Karpas-422 (cell line): Measurements from ENCODE around the gene GLB1L. TPM values are rescaled to one million over a fixed set of nuclear protein-coding genes. Genes with fewer than 3 reads are reported as not detected.

ENCODE experiments used
- DNase-seq: peaks from one replicate; pipeline ENCODE4 v3.0.0-alpha.2; 2015
- H2AFZ ChIP-seq: fragments of 200-600 bp; sonication (generic); 2 replicates; pipeline ENCODE4 v1.6.1; 2014; ENCODE audit warnings: antibody characterized with exemption, low read length, mixed read lengths
- H3K27ac ChIP-seq: fragments of 200-600 bp; sonication (generic); 2 replicates; pipeline ENCODE4 v1.5.1; 2014; ENCODE audit warnings: mild to moderate bottlenecking, low read length, moderate library complexity
- H3K27me3 ChIP-seq: fragments of 200-600 bp; sonication (generic); 2 replicates; pipeline ENCODE4 v1.6.1; 2014; ENCODE audit warnings: low read length, mixed read lengths
- H3K36me3 ChIP-seq: fragments of 200-600 bp; sonication (generic); 2 replicates; pipeline ENCODE4 v1.6.1; 2014; ENCODE audit warnings: low read length, mixed read lengths; ENCODE audit not compliant: insufficient read depth
- H3K4me1 ChIP-seq: fragments of 200-600 bp; sonication (generic); 2 replicates; pipeline ENCODE4 v1.6.1; 2014; ENCODE audit warnings: mild to moderate bottlenecking, low read length, mixed read lengths
- H3K4me2 ChIP-seq: fragments of 200-600 bp; sonication (generic); 2 replicates; pipeline ENCODE4 v1.6.1; 2014; ENCODE audit warnings: low read length, low read depth, mild to moderate bottlenecking; ENCODE audit not compliant: poor library complexity, severe bottlenecking
- H3K4me3 ChIP-seq: fragments of 200-600 bp; sonication (generic); 2 replicates; pipeline ENCODE4 v1.5.1; 2014; ENCODE audit warnings: mild to moderate bottlenecking, antibody characterized with exemption, low read length, mixed read lengths
- H3K79me2 ChIP-seq: fragments of 200-600 bp; sonication (generic); 2 replicates; pipeline ENCODE4 v1.6.1; 2014; ENCODE audit warnings: mild to moderate bottlenecking, low read length, mixed read lengths
- H3K9ac ChIP-seq: fragments of 200-600 bp; sonication (generic); 2 replicates; pipeline ENCODE4 v1.6.0; 2014; ENCODE audit warnings: low read length
- H3K9me2 ChIP-seq: fragments of 200-600 bp; sonication (generic), shearing (Covaris generic); replicated peaks from 2 replicates; pipeline ENCODE4 v1.6.0; 2014; ENCODE audit warnings: mild to moderate bottlenecking, low read length, moderate library complexity; ENCODE audit not compliant: insufficient read depth
- H3K9me3 ChIP-seq: fragments of 300-700, 200-600 bp; sonication (generic); 2 replicates; pipeline ENCODE4 v1.6.1; 2014; ENCODE audit warnings: low read length, mixed read lengths
- H4K20me1 ChIP-seq: fragments of 200-600 bp; sonication (generic); 2 replicates; pipeline ENCODE4 v1.6.1; 2014; ENCODE audit warnings: mild to moderate bottlenecking, antibody characterized with exemption, low read length, low read depth; ENCODE audit not compliant: insufficient read depth
- small RNA-seq: library from RNA; depleted of rRNA; stranded (forward); fragments of <200 nt; gene quantifications from one replicate; pipeline ENCODE3, GENCODE V24; 2014
- total RNA-seq: library from RNA; depleted of rRNA; stranded (reverse); fragments of >200 nt; shearing (Covaris generic); gene quantifications from 2 replicates; pipeline ENCODE4 v1.2.3, GENCODE V29; 2014; ENCODE audit warnings: low replicate concordance; rRNA removed

The GLB1L gene
- total RNA-seq, 1 experiment from 2014 or later, result 4.3 TPM

- H3K4me3 ChIP-seq, result no peak overlapping the region
- no peaks in the 10 kb centered on the region for H3K79me2 ChIP-seq
- H3K4me2 ChIP-seq, result no peak overlapping the region
- H3K9me3 ChIP-seq, result no peaks in the 10 kb centered on the region
- H4K20me1 ChIP-seq, result no peaks in the 10 kb centered on the region
- H3K9me2 ChIP-seq, result no peaks in the 10 kb centered on the region
- no peaks in the 10 kb centered on the region for H3K4me1 ChIP-seq
- DNase-seq, result peak; percentile 27
- no peaks in the 10 kb centered on the region for H3K36me3 ChIP-seq
- H3K9ac ChIP-seq, result no peak overlapping the region
- no peak overlapping the region for H3K27ac ChIP-seq
- no peak overlapping the region for H2AFZ ChIP-seq
- no peaks in the 10 kb centered on the region for H3K27me3 ChIP-seq
Measured at GRCh38 chr2:219198974-219199373, 46.3 kb downstream of the GLB1L start.

GRCh38 chr2:219197388-219197787, 47.9 kb downstream of the GLB1L start:
- no peaks in the 10 kb centered on the region for H3K9me2 ChIP-seq
- no peaks in the 10 kb centered on the region for H3K4me1 ChIP-seq
- H3K79me2 ChIP-seq, result no peaks in the 10 kb centered on the region
- no peaks in the 10 kb centered on the region for H3K9me3 ChIP-seq
- H4K20me1 ChIP-seq, result no peaks in the 10 kb centered on the region
- peak; percentile 25 for DNase-seq
- H3K27ac ChIP-seq, result no peak overlapping the region
- H3K27me3 ChIP-seq, result no peaks in the 10 kb centered on the region
- H3K4me2 ChIP-seq, result no peak overlapping the region
- H3K36me3 ChIP-seq, result no peaks in the 10 kb centered on the region
- no peak overlapping the region for H3K9ac ChIP-seq
- no peak overlapping the region for H2AFZ ChIP-seq
- no peak overlapping the region for H3K4me3 ChIP-seq

- H3K36me3 ChIP-seq, result peaks cover 13% of the 10 kb centered on the region
- 0 out of 2 replicates have a peak overlapping the region, but pooled peaks have one; percentile 41 for H2AFZ ChIP-seq
- H3K79me2 ChIP-seq, result no peaks in the 10 kb centered on the region
- peaks cover 3% of the 10 kb centered on the region for H3K4me1 ChIP-seq
- peak; percentile 43 for DNase-seq
- H3K4me3 ChIP-seq, result no peak overlapping the region
- no peaks in the 10 kb centered on the region for H3K9me3 ChIP-seq
- H3K4me2 ChIP-seq, result no peak overlapping the region
- no peak overlapping the region for H3K9ac ChIP-seq
- H4K20me1 ChIP-seq, result no peaks in the 10 kb centered on the region; the same call in 1 of the 2 replicates
- H3K27ac ChIP-seq, result no peak overlapping the region
- H3K27me3 ChIP-seq, result no peaks in the 10 kb centered on the region
- no peaks in the 10 kb centered on the region for H3K9me2 ChIP-seq
Measured at GRCh38 chr2:219186754-219187456, 58.3 kb downstream of the GLB1L start.

Small RNAs within 50 kb of the gene (small RNA-seq; reads per million reads assigned to genes)
- gene MIR153-1, result not detected

Other genes starting within 250 kb of the GLB1L start
- 0.11 TPM in 1 of 2 replicates, not detected in the other for gene CFAP65, start 203.9 kb downstream of the GLB1L start, total RNA-seq
- gene IHH, start 184.5 kb downstream of the GLB1L start, total RNA-seq, result not detected in 2 replicates
- gene NHEJ1, start 84.6 kb downstream of the GLB1L start, total RNA-seq, result 10.4 and 21.5 TPM in 2 replicates
- 2.7 and 3.5 TPM in 2 replicates for gene SLC23A3, start 75.4 kb downstream of the GLB1L start, total RNA-seq
- gene CNPPD1, start 68.5 kb downstream of the GLB1L start, total RNA-seq, result 38.7 and 64.8 TPM in 2 replicates
- gene RETREG2, start 67.2 kb downstream of the GLB1L start, total RNA-seq, result 61.1 and 93.8 TPM in 2 replicates
- 28.0 and 37.6 TPM in 2 replicates for gene ZFAND2B, start 38.7 kb downstream of the GLB1L start, total RNA-seq
- gene ABCB6, start 26.5 kb downstream of the GLB1L start, total RNA-seq, result 14.3 and 28.4 TPM in 2 replicates
- 16.6 and 25.9 TPM in 2 replicates for gene ATG9A, start 15.8 kb downstream of the GLB1L start, total RNA-seq
- 159 and 230 TPM in 2 replicates for gene ANKZF1, start 15.6 kb downstream of the GLB1L start, total RNA-seq
- gene STK16, start within 50 bp of the GLB1L start, total RNA-seq, result 22.8 and 30.7 TPM in 2 replicates
- gene TUBA4B, start 7.8 kb upstream of the GLB1L start, total RNA-seq, result not detected in 2 replicates
- 32.6 and 61.8 TPM in 2 replicates for gene TUBA4A, start 8.5 kb upstream of the GLB1L start, total RNA-seq
- 30.9 and 55.8 TPM in 2 replicates for gene DNAJB2, start 33.9 kb upstream of the GLB1L start, total RNA-seq
- not detected in 2 replicates for gene PTPRN, start 64.0 kb upstream of the GLB1L start, total RNA-seq
- gene RESP18, start 87.3 kb upstream of the GLB1L start, total RNA-seq, result not detected in 2 replicates
- 74.6 and 77.9 TPM in 2 replicates for gene DNPEP, start 142.5 kb upstream of the GLB1L start, total RNA-seq
- gene DES, start 172.9 kb upstream of the GLB1L start, total RNA-seq, result not detected in 2 replicates
- gene SPEG, start 189.4 kb upstream of the GLB1L start, total RNA-seq, result not detected in 2 replicates